ENCODE data around the gene RAB34.
"Not testable (repeated sequence)": the region's sequence is repeated elsewhere in the genome, so short reads cannot be mapped to it uniquely, and the experiment has no call there.

DNA sequence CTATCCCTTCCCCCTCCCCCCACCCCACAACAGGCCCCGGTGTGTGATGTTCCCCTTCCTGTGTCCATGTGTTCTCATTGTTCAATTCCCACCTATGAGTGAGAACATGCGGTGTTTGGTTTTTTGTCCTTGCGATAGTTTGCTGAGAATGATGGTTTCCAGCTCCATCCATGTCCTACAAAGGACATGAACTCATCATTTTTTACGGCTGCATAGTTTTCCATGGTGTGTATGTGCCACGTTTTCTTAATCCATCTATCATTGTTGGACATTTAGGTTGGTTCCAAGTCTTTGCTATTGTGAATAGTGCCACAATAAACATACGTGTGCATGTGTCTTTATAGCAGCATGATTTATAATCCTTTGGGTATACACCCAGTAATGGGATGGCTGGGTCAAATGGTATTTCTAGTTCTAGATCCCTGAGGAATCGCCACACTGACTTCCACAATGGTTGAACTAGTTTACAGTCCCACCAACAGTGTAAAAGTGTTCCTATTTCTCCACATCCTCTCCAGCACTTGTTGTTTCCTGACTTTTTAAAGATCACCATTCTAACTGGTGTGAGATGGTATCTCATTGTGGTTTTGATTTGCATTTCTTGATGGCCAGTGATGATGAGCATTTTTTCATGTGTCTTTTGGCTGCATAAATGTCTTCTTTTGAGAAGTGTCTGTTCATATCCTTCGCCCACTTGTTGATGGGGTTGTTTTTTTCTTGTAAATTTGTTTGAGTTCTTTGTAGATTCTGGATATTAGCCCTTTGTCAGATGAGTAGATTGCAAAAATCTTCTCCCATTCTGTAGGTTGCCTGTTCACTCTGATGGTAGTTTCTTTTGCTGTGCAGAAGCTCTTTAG, 18.5 kb upstream of the RAB34 start:
- TF ChIP-seq, protein P1, sequence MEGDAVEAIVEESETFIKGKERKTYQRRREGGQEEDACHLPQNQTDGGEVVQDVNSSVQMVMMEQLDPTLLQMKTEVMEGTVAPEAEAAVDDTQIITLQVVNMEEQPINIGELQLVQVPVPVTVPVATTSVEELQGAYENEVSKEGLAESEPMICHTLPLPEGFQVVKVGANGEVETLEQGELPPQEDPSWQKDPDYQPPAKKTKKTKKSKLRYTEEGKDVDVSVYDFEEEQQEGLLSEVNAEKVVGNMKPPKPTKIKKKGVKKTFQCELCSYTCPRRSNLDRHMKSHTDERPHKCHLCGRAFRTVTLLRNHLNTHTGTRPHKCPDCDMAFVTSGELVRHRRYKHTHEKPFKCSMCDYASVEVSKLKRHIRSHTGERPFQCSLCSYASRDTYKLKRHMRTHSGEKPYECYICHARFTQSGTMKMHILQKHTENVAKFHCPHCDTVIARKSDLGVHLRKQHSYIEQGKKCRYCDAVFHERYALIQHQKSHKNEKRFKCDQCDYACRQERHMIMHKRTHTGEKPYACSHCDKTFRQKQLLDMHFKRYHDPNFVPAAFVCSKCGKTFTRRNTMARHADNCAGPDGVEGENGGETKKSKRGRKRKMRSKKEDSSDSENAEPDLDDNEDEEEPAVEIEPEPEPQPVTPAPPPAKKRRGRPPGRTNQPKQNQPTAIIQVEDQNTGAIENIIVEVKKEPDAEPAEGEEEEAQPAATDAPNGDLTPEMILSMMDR (IDR thresholded peaks at IDR 0.05), result not testable (repeated sequence)
- TF ChIP-seq POLR2A (IDR thresholded peaks at IDR 0.05), result not testable (repeated sequence)

Data from thyroid gland (tissue), 4 donors.